GM12878 (cell line): ENCODE measurements around the gene FBXL17. TPM values are rescaled to one million over a fixed set of nuclear protein-coding genes. Genes with fewer than 3 reads are reported as not detected.

Source experiments
- ATF7 ChIP-seq: fragments of 450-650 bp; IDR thresholded peaks from 2 replicates; pipeline ENCODE4 v1.6.1; 2016; ENCODE audit warnings: low read depth, mild to moderate bottlenecking
- BACH1 ChIP-seq: fragments of 450-650 bp; IDR thresholded peaks from 2 replicates; pipeline ENCODE4 v1.6.1; 2017; ENCODE audit warnings: mild to moderate bottlenecking, borderline replicate concordance
- BCL11A ChIP-seq: IDR thresholded peaks from 2 replicates; pipeline ENCODE4 v1.6.1; 2011; ENCODE audit warnings: low read depth, low read length
- CHD2 ChIP-seq: IDR thresholded peaks from 2 replicates; pipeline ENCODE4 v1.6.1; 2011; ENCODE audit warnings: low read depth, low read length, improper control_type of control experiment, borderline replicate concordance
- DPF2 ChIP-seq: fragments of 450-650 bp; IDR thresholded peaks from 2 replicates; pipeline ENCODE4 v1.6.1; 2017; ENCODE audit warnings: mild to moderate bottlenecking
- EED ChIP-seq: sonication (generic); IDR thresholded peaks from 2 replicates; pipeline ENCODE4 v1.6.1; 2016; ENCODE audit warnings: antibody characterized with exemption, low read depth
- EP300 ChIP-seq, 2 experiments: fragments of 150-350 bp in 1 of 2; IDR thresholded peaks; 2 replicates each; pipeline ENCODE4 v1.6.1; 2011 to 2012; ENCODE audit warnings: low read depth in 2 of 2, low read length in 2 of 2, borderline replicate concordance in 1 of 2, improper control_type of control experiment in 1 of 2, inconsistent platforms in 1 of 2; ENCODE audit not compliant: control insufficient read depth in 1 of 2
- HDGF ChIP-seq: fragments of 450-650 bp; IDR thresholded peaks from 2 replicates; pipeline ENCODE4 v1.6.1; 2016; ENCODE audit warnings: antibody characterized with exemption
- IRF4 ChIP-seq: IDR thresholded peaks from 2 replicates; pipeline ENCODE4 v1.6.1; 2011; ENCODE audit warnings: low read depth, low read length
- JUNB ChIP-seq: IDR thresholded peaks from 2 replicates; pipeline ENCODE4 v1.6.1; 2016; ENCODE audit warnings: antibody characterized with exemption, mild to moderate bottlenecking
- KAT2A ChIP-seq: conservative IDR thresholded peaks from 2 replicates; pipeline ENCODE4 v1.6.1; 2011; ENCODE audit warnings: low read depth, low read length; ENCODE audit not compliant: control insufficient read depth
- KLF5 ChIP-seq: fragments of 450-650 bp; IDR thresholded peaks from 2 replicates; pipeline ENCODE4 v1.6.1; 2014; ENCODE audit warnings: mild to moderate bottlenecking; ENCODE audit not compliant: partially characterized antibody
- LARP7 ChIP-seq: fragments of 450-650 bp; IDR thresholded peaks from 2 replicates; pipeline ENCODE4 v1.6.1; 2017; ENCODE audit warnings: mild to moderate bottlenecking
- MYB ChIP-seq: fragments of 150-350 bp; IDR thresholded peaks from 2 replicates; pipeline ENCODE4 v1.6.1; 2014; ENCODE audit warnings: mild to moderate bottlenecking, low read depth, low read length, borderline replicate concordance
- POU2F2 ChIP-seq: IDR thresholded peaks from 3 replicates; pipeline ENCODE4 v1.6.1; 2011; ENCODE audit warnings: low read depth, mild to moderate bottlenecking, low read length, borderline replicate concordance
- RAD21 ChIP-seq: IDR thresholded peaks from 2 replicates; pipeline ENCODE4 v1.6.1; 2011; ENCODE audit warnings: mild to moderate bottlenecking, low read depth, low read length, moderate library complexity; ENCODE audit not compliant: insufficient read depth
- REST ChIP-seq: IDR thresholded peaks from 2 replicates; pipeline ENCODE4 v1.6.1; 2012; ENCODE audit warnings: mild to moderate bottlenecking, low read depth, low read length
- SMAD1 ChIP-seq: fragments of 450-650 bp; IDR thresholded peaks from 2 replicates; pipeline ENCODE4 v1.6.1; 2018; ENCODE audit warnings: mild to moderate bottlenecking, low read depth; ENCODE audit not compliant: partially characterized antibody
- SP1 ChIP-seq: IDR thresholded peaks from one replicate; pipeline ENCODE4 v1.6.1; 2011; ENCODE audit warnings: low read depth, low read length
- SPI1 ChIP-seq: IDR thresholded peaks from 2 replicates; pipeline ENCODE4 v1.6.1; 2011; ENCODE audit warnings: low read depth, mild to moderate bottlenecking, low read length, moderate library complexity, borderline replicate concordance; ENCODE audit not compliant: insufficient read depth
- SRF ChIP-seq, 2 experiments: IDR thresholded peaks; 2 replicates each; pipeline ENCODE4 v1.6.1; 2011; ENCODE audit warnings: low read depth in 2 of 2, low read length in 2 of 2, mild to moderate bottlenecking in 1 of 2, moderate library complexity in 1 of 2
- ZBED1 ChIP-seq: IDR thresholded peaks from 2 replicates; pipeline ENCODE4 v1.6.1; 2016; ENCODE audit warnings: borderline replicate concordance
- ZBTB11 ChIP-seq: fragments of 450-650 bp; formaldehyde crosslinking; IDR thresholded peaks from 2 replicates; pipeline ENCODE4 v1.5.0; 2022; ENCODE audit warnings: mild to moderate bottlenecking, missing genetic modification characterization
- ZNF24 ChIP-seq: fragments of 450-650 bp; IDR thresholded peaks from 2 replicates; pipeline ENCODE4 v1.6.1; 2017; ENCODE audit warnings: antibody characterized with exemption, mild to moderate bottlenecking
- ZNF384 ChIP-seq: IDR thresholded peaks from 2 replicates; pipeline ENCODE4 v1.6.1; 2012; ENCODE audit warnings: low read depth, mild to moderate bottlenecking, low read length, improper control_type of control experiment, borderline replicate concordance
- polyA plus RNA-seq, 11 experiments: library from polyadenylated mRNA; depleted of rRNA in 4 of 11; unstranded in 6 of 11; stranded (reverse) in 5 of 11; fragments of >200 nt; fragmentation: Nextera tagmentation in 4 of 11; fragmentation: Illumina TruSeq in 1 of 11; extraction: Ambion mirVana in 4 of 11; extraction: Trizol in 1 of 11; gene quantifications; 1 replicate in 1 of 11; 2 replicates in 10 of 11; pipeline versions ENCODE4 v1.2.1 to v1.2.3, GENCODE V29; 2011 to 2016; ENCODE audit warnings: inconsistent platforms in 2 of 11, missing spikeins in 2 of 11, low read depth in 1 of 11
- total RNA-seq, 4 experiments: library from RNA; depleted of rRNA in 3 of 4; stranded (reverse); fragments of >200 nt in 3 of 4; fragmentation: Illumina TruSeq in 1 of 4; extraction: Trizol in 1 of 4; gene quantifications; 2 replicates each; pipeline versions ENCODE4 v1.2.1 to v1.2.3, GENCODE V29; 2013 to 2021

Gene FBXL17
- total and polyA plus RNA-seq, 10 of the 15 experiments (the other 5 are each of a cell fraction or from before 2014, with no cell fraction given) = 0.88 to 9.0 (median 4.4) TPM

- peak; percentile 71 for TF ChIP-seq BCL11A
- TF ChIP-seq POU2F2 = peak; percentile 63; the same call in 1 of the 3 replicates
- no peak for TF ChIP-seq SRF (IDR thresholded peaks at IDR 0.05; ENCODE audit: low read depth in 2 of 2, low read length in 2 of 2)
- TF ChIP-seq DPF2 = peak; percentile 79
- no peak for TF ChIP-seq JUNB
- TF ChIP-seq ZBTB11 = 0 out of 2 replicates have a peak, but pooled peaks have one; percentile 17
- peak; percentile 28 for TF ChIP-seq SP1
- TF ChIP-seq ATF7 = peak; percentile 63
- TF ChIP-seq REST = no peak
- TF ChIP-seq RAD21 = no peak
- 0 out of 2 replicates have a peak, but pooled peaks have one; percentile 18 for TF ChIP-seq MYB
- TF ChIP-seq KAT2A = no peak
- peak; percentile 37 for TF ChIP-seq SMAD1
- TF ChIP-seq BACH1 = peak; percentile 20; the same call in 1 of the 2 replicates
- TF ChIP-seq ZNF384 = no peak
- TF ChIP-seq EP300 (IDR thresholded peaks at IDR 0.05; ENCODE audit: borderline replicate concordance in 1 of 2, control insufficient read depth in 1 of 2, low read depth in 2 of 2, low read length in 2 of 2) = peak; percentile 58 to 77; a peak in 2 of 4 replicates
- TF ChIP-seq ZNF24 = peak; percentile 75; the same call in 1 of the 2 replicates
- TF ChIP-seq IRF4 = peak; percentile 53
- peak; percentile 54; the same call in 1 of the 2 replicates for TF ChIP-seq EED
- no peak for TF ChIP-seq LARP7
- TF ChIP-seq HDGF = no peak
- TF ChIP-seq CHD2 = peak; percentile 73
- peak; percentile 11; the same call in 1 of the 2 replicates for TF ChIP-seq SPI1
- 0 out of 2 replicates have a peak, but pooled peaks have one; percentile 49 for TF ChIP-seq ZBED1
- no peak for TF ChIP-seq KLF5
These were observed 568.3 kb downstream of the FBXL17 start (continued) for GRCh38 chr5:107813559-107813958.
